NCI-H345 treated with DMSO at 0.1 percent for 48 hours (cell line): ENCODE measurements around the gene QPRT.
"Not testable (repeated sequence)": the region's sequence is repeated elsewhere in the genome, so short reads cannot be mapped to it uniquely, and the experiment has no call there.

Source experiments
- DNase-seq: peaks from one replicate; lab custom pipeline; 2025; ENCODE audit not compliant: unreplicated experiment; lab: John Stamatoyannopoulos, UW

The QPRT gene

GRCh38 chr16:29744541-29745101 lies 65.6 kb downstream of the QPRT start:
- DNase-seq: no peak

DNA sequence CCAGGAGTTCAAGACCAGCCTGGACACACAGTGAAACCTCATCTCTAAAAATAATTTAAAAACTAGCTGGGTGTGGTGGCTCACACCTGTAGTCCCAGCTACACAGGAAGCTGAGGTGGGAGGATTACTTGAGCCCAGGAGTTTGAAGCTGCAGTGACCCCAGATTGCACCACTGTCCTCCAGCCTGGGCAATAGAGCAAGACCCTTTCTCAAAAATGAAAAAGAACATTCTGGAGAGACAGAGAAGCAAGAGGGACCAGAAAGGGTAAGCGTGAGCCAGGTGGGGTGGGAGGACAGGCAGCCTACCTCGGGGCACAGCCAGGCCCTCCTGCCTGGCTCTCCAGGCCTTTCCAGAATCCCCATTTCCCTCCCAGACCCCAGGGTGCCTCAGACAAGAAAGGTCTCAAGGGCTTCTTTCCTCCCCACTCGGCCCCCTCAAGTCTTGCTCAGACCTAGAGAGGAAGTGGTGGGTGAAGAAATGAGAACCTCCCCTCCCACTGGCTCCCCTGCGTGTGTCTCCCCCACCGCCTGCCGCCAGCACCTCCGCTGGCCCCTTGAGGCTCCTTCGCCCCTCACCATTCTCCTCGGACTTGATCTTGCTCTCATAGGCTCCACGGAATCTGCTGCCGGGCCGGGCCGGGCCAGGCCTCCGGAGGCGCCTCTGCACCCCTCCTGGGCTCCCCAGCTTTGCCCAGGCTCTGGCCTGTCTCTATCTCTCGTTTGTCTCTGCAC lies 66.3 kb downstream of the QPRT start:
- no peak for DNase-seq

- DNase-seq: no peak
Observed at GRCh38 chr16:29745853-29746345, 66.9 kb downstream of the QPRT start, which contains the start of gene C16orf54. TSS of gene C16orf54 (minus strand) at chr16:29745990. CDS start at chr16:29744951, 1,039 bp downstream.

GRCh38 chr16:29746518-29746917 lies 67.5 kb downstream of the QPRT start:
- not testable (repeated sequence) for DNase-seq
